HG02870 (cell line): Measurements from ENCODE around the gene TAMM41.
"Not testable (repeated sequence)": the region's sequence is repeated elsewhere in the genome, so short reads cannot be mapped to it uniquely, and the experiment has no call there.

Source experiments
- ATAC-seq: cut with Tn5 transposase; IDR thresholded peaks from one replicate; pipeline ENCODE4 v1.9.1; 2021; ENCODE audit warnings: mild to moderate bottlenecking, moderate library complexity; ENCODE audit not compliant: unreplicated experiment

Gene TAMM41

GRCh38 chr3:11846281-11847266 lies at the start of gene TAMM41:
Gene TAMM41 (minus strand): TSS chr3:11846885. CDS start chr3:11846636, 249 bp downstream.
- ATAC-seq = peak; percentile 100

- ATAC-seq = no peak
These were observed 32.2 kb upstream of the TAMM41 start for GRCh38 chr3:11878837-11879236.

GRCh38 chr3:11874707-11875106 lies 28.0 kb upstream of the TAMM41 start:
- ATAC-seq = not testable (repeated sequence)

DNA sequence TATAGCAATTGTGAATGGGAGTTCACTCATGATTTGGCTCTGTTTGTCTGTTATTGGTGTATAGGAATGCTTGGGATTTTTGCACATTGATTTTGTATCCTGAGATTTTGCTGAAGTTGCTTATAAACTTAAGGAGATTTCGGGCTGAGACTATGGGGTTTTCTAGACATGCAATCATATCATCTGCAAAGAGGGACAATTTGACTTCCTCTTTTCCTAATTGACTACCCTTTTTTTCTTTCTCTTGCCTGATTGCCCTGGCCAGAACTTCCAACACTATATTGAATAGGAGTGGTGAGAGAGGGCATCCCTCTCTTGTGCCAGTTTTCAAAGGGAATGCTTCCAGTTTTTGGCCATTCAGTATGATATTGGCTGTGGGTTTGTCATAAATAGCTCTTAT lies 17.1 kb upstream of the TAMM41 start:
- not testable (repeated sequence) for ATAC-seq

DNA sequence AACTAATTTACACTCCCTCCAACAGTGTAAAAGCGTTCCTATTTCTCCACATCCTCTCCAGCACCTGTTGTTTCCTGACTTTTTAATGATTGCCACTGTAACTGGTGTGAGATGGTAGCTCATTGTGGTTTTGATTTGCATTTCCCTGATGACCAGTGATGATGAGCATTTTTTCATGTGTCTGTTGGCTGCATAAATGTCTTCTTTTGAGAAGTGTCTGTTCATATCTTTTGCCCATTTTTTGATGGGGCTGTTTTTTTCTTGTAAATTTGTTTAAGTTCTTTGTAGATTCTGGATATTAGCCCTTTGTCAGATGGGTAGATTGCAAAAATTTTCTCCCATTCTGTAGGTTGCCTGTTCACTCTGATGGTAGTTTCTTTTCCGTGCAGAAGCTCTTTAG lies 15.9 kb upstream of the TAMM41 start:
- ATAC-seq = not testable (repeated sequence)

DNA sequence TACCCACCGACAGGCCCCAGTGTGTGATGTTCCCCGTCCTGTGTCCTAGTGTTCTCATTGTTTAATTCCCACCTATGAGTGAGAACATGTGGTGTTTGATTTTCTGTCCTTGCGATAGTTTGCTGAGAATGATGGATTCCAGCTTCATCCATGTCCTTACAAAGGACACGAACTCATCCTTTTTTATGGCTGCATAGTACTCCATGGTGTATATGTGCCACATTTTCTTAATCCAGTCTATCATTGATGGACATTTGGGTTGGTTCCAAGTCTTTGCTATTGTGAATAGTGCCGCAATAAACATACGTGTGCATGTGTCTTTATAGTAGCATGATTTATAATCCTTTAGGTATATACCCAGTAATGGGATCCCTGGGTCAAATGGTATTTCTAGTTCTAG lies 15.5 kb upstream of the TAMM41 start:
- not testable (repeated sequence) for ATAC-seq

DNA sequence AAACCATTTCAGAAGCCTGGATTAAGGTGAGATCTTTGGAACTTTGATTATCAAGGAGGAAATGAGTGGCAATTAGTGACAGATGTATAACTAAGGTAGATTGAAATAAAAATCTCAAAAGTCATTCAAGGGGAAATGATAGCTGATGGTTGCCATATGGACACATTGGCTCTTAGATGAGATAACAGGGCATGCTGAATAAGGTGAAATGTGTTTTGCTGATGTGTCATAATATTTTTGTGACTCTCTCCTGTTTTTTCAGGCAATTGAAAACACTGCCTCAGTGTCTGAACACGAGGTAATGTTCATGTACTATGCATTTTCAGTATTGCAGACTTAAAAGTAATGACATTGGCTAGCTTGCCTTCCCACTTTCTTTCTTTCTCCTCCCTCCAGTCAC lies 13.5 kb upstream of the TAMM41 start:
- ATAC-seq = not testable (repeated sequence)

GRCh38 chr3:11853450-11853849 lies 6.8 kb upstream of the TAMM41 start:
- no peak for ATAC-seq

DNA sequence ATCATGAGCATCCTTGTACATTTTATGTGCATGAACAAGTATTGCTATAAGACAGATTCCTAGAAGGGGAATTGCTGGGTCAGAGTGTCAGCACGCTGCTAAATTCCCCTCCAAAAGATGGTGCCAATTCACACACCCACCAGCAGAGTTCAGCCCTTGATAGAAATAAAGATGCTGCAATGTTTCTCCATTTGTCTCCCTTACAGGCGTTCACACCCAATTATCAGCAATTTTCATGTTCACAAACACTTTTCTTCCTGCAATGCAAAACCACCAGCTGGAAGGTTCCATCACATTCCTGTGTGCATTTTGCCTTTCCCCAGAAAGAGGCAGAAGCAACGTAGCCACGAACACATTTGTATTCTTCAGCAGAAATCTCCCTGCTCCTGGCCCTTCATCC lies 3.3 kb upstream of the TAMM41 start:
- ATAC-seq = no peak

DNA sequence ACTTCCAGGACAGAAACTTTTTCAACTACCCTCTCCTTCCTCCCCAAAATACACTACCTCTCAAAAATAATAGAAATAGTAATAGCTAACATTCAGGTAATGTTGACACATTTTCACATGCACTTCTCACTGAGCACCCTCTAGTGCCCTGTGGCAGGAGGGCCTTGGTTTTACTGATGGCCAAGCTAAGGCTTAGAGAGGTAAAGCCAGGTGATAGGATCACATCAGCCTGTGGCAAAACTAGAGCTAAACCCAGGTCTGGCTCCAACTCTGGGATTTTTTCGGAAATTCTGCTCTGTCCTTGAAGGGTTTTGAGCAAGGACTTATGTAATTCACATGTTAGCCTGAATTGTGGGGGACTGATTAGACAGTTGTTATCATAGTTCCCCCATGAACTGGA lies 922 bp upstream of the TAMM41 start:
- no peak for ATAC-seq

GRCh38 chr3:11845651-11846050 lies 1.0 kb downstream of the TAMM41 start:
- ATAC-seq = no peak

DNA sequence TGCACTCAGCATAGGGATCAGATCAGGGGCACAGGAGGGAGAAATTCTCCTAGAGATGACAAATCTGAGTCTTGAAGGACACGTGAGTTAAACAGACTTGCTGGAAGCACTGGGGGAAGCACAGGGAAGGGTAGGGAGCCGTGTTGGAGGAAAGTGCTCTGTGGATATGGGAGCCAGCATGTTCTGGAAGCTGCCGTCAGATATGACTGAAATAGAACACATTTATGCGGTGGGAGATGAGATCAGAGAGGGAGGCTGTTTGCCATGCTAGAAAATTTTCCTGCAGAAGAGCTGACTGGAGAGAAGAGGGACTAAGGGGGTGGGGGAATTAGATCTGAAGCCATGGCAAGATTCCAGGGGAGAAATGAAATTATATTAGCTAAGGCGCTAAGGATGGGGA lies 1.8 kb downstream of the TAMM41 start:
- no peak for ATAC-seq

DNA sequence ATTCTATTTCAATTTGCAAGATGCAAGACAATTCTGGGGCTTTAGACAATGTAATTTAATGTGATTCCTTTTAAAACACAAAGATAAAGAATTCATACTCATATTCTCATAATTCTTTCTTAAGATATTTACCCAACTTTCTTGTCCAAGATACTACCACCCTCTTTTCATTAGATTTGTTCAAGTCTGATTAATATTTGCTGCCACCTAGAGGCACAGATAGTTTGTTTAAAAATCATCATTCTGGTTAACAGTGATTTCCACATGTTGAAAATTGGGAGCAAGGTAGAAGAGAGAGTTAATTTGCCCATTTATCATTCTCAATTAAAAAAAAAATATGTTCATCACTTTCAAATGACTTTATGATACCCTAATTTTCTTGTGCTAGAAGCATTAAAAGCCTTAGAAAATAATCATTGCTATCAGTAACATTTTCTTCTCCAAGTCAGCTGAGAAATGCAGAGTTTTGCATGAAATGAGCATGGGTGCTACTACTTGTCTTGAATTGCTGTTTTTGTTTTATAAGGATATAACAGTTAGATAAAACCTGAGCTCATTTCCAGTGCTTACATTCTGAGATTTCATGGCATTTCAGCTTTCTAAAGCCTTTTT lies 11.6 kb downstream of the TAMM41 start:
- ATAC-seq = no peak

GRCh38 chr3:11832981-11833905 lies 13.4 kb downstream of the TAMM41 start:
- ATAC-seq = no peak

- ATAC-seq = no peak
These were observed 17.3 kb downstream of the TAMM41 start for GRCh38 chr3:11829416-11829815.

DNA sequence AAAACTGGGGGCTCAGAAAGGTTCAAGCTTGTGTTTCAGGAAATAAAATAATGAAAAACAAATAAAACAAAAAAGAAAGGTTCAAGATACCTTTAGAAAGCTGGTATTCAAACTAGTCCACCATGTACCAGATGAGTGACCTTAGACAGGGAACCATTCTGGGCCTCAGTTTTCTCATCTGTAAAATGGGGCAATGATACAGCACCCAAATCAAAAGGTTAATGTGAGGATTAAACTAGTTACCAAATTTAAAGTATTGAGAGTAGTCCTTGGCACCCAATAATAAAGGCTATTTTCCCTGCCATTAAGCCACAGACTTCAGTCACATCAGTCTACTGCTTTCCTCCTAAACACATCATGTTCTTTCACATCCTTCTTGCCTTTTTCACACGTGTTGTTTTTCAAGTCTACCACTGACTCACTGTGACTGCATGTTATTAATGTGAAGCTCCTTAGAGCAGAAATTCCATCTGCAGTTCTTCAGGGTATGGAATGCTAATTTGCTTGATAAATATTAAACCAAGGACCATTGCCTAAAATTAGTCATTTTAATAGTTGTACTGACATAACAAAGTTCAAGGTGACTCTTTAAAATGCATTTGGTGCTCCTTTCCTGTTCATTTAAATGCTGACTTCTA lies 19.9 kb downstream of the TAMM41 start:
- ATAC-seq = no peak

DNA sequence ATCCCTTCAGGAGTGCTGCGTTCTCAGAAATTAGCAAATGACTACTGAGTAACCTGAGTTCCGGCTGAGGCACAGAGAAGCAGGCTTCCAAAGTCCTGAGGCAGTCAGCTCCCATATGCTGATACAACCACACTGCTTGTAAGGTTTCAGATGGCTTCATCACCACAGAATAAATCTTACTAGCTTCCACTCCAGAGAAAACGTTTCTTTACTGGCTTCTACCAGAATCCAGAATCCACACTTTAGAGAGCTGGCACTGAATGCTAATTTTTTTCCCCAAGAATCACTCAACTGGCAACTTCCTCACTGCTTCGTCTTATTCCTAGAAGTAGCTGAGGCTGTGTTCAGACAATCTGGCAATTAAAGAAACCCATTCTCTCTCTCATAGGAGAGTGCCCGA lies 21.4 kb downstream of the TAMM41 start:
- ATAC-seq = no peak

DNA sequence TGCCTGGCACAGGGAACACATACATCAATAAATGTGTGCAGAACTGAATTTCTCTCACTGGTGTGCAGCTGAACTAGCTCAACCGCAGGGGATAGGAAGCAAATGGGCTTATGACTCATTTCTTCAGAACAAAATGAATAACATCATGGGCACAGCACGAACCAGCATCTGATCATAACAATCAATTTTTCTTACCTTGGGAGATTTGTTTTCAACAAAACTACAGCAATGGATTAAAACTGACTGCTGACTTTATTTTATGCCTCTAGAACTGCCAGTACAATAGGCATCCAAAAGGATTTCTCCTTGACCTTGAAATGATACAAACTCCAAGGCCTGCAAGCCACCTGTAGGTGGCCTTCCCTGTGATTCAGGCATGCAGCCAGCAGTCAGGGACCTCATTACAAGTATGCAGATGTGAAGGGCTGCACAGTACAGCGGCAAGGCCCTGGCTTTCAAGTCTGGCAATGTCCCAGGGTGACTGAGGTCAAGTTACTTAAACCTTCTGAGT lies 26.1 kb downstream of the TAMM41 start:
- ATAC-seq = peak; percentile 88

DNA sequence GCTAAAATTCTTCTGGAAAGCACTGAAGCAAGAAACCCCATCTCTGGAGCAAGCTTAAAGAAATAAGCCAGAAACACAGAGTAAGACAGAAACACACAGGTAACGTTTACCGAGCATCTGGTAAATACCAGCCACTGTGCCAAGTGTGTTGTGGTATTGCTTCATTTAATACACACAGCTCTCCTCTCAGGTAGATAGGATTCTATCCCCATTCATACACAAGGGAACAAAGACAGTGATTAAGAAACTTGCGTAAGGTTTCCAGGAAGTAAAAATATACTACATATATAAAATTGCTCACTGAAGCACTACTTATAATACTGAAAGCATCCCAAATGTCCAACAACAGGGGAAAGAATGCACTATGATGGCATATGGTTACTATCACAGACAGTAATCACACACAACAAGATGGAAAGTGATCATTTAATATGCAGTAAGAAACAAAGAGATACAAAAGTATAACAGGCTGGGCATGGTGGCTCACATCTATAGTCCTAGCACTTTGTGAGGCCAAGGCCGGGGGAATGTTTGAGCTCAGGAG lies 27.5 kb downstream of the TAMM41 start:
- ATAC-seq = no peak

DNA sequence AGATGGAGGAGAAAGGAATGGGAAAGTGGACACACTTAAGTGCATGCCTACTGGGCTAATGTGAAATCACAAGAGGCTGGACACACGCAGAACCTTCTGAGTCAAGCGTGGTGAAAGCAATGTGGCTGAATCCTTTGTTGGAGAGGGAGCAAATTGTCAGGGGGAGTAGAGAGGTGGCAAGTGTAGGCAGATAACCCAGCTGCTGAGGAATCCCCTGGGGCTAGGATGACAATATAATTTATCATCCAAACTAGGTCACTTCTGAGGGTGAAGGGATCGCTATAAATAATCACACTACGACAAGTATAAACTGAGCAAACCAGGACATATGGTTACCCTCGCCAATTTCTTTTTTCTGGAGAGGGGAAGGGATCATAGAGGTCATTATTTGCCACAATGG lies 28.7 kb downstream of the TAMM41 start:
- no peak for ATAC-seq
